B cell (primary cell): ENCODE data around the gene RNH1. TPM values are rescaled to one million over a fixed set of nuclear protein-coding genes. Genes with fewer than 3 reads are reported as not detected.
"Not testable (repeated sequence)": the region's sequence is repeated elsewhere in the genome, so short reads cannot be mapped to it uniquely, and the experiment has no call there.

Source experiments
- ATAC-seq: fragments of 200-7000 bp; cut with Tn5 transposase; one replicate; pipeline ENCODE4 v1.10.0; 2021; ENCODE audit warnings: low read depth, mild to moderate bottlenecking, moderate number of reproducible peaks, moderate library complexity
- CTCF ChIA-PET: fragments of 350-600 bp; sonication (Branson Sonifier 250); formaldehyde crosslinking; loops from one replicate; lab custom pipeline; 2021; ENCODE audit warnings: antibody characterized with exemption, inconsistent platforms; lab: Charles Lee
- POLR2A ChIA-PET: fragments of 350-600 bp; sonication (Branson Sonifier 250); formaldehyde crosslinking; loops from one replicate; lab custom pipeline; 2021; ENCODE audit warnings: antibody characterized with exemption; lab: Charles Lee
- DNase-seq: peaks from one replicate; pipeline ENCODE4 v3.0.0; 2013
- H2AFZ ChIP-seq: 2 replicates; pipeline ENCODE4 v1.6.1; 2012; ENCODE audit warnings: mild to moderate bottlenecking, low read depth, low read length; ENCODE audit not compliant: insufficient read depth, poor library complexity, severe bottlenecking
- H3K27ac ChIP-seq, 2 donors: 1 replicate in 1 of 2; 2 replicates in 1 of 2; pipeline ENCODE4 v1.5.1; 2012 to 2013; ENCODE audit warnings: low read length in 2 of 2, mild to moderate bottlenecking in 2 of 2, moderate library complexity in 1 of 2
- H3K27me3 ChIP-seq, 4 experiments: fragments of 200-600 bp in 1 of 4; sonication (generic) in 1 of 4; replicated peaks in 1 of 4; 1 replicate in 2 of 4; 2 replicates in 2 of 4; pipeline versions ENCODE4 v1.6.1 to v1.7.0; 2013 to 2016; ENCODE audit warnings: low read length in 3 of 4, mild to moderate bottlenecking in 2 of 4, mixed read lengths in 1 of 4, moderate library complexity in 1 of 4; ENCODE audit not compliant: insufficient read depth in 4 of 4, control insufficient read depth in 3 of 4; ENCODE audit errors: control extremely low read depth in 1 of 4
- H3K36me3 ChIP-seq, 2 experiments: replicated peaks in 1 of 2; 1 replicate in 1 of 2; 2 replicates in 1 of 2; pipeline versions ENCODE4 v1.6.1 to v1.7.1; 2013; ENCODE audit warnings: low read length in 1 of 2; ENCODE audit not compliant: insufficient read depth in 2 of 2, control insufficient read depth in 1 of 2; ENCODE audit errors: control extremely low read depth in 1 of 2, extremely low read depth in 1 of 2
- H3K4me1 ChIP-seq, 2 donors: fragments of 200-600 bp in 1 of 2; sonication (generic) in 1 of 2; 1 replicate in 1 of 2; 2 replicates in 1 of 2; pipeline versions ENCODE4 v1.5.1 to v1.6.1; 2013 to 2017; ENCODE audit warnings: low read length in 2 of 2; ENCODE audit not compliant: control insufficient read depth in 2 of 2, insufficient read depth in 2 of 2
- H3K4me2 ChIP-seq: replicated peaks from 2 replicates; pipeline ENCODE3; 2012; ENCODE audit warnings: mild to moderate bottlenecking, low read depth, low read length; ENCODE audit not compliant: poor library complexity, severe bottlenecking
- H3K4me3 ChIP-seq, 5 experiments: fragments of 200-600 bp in 1 of 5; sonication (generic) in 1 of 5; 1 replicate in 3 of 5; 2 replicates in 2 of 5; pipeline versions ENCODE4 v1.5.1 to v1.7.0; 2011 to 2016; ENCODE audit warnings: low read length in 4 of 5, mild to moderate bottlenecking in 4 of 5, low read depth in 2 of 5, control low read depth in 1 of 5, moderate library complexity in 1 of 5; ENCODE audit not compliant: insufficient read depth in 1 of 5; ENCODE audit errors: control extremely low read depth in 1 of 5, extremely low read depth in 1 of 5
- H3K79me2 ChIP-seq: fragments of 200-600 bp; sonication (generic); one replicate; pipeline ENCODE4 v1.6.0; 2016; ENCODE audit warnings: low read length; ENCODE audit not compliant: control insufficient read depth, insufficient read depth
- H3K9ac ChIP-seq: fragments of 200-600 bp; sonication (generic); 2 replicates; pipeline ENCODE4 v1.6.1; 2017; ENCODE audit warnings: mild to moderate bottlenecking, low read length, moderate library complexity
- H3K9me3 ChIP-seq, 3 donors: one replicate each; pipeline versions ENCODE4 v1.6.1 to v1.7.1; 2013; ENCODE audit warnings: low read length in 2 of 3; ENCODE audit not compliant: control insufficient read depth in 2 of 3, insufficient read depth in 1 of 3; ENCODE audit errors: control extremely low read depth in 1 of 3
- H4K20me1 ChIP-seq: 2 replicates; pipeline ENCODE4 v1.6.0; 2012; ENCODE audit warnings: mild to moderate bottlenecking, low read length; ENCODE audit not compliant: insufficient read depth, control insufficient read depth, poor library complexity, severe bottlenecking
- H3K27ac Mint-ChIP-seq: one replicate; pipeline ENCODE4 v1.8.0; 2021; ENCODE audit warnings: mixed read lengths
- H3K27me3 Mint-ChIP-seq: one replicate; pipeline ENCODE4 v1.8.0; 2021; ENCODE audit warnings: mixed read lengths
- H3K4me1 Mint-ChIP-seq: one replicate; pipeline ENCODE4 v1.8.0; 2021; ENCODE audit warnings: mixed read lengths
- H3K4me3 Mint-ChIP-seq: one replicate; pipeline ENCODE4 v1.8.0; 2021; ENCODE audit warnings: mixed read lengths
- H3K9me3 Mint-ChIP-seq: one replicate; pipeline ENCODE4 v1.8.0; 2022; ENCODE audit warnings: mixed read lengths; ENCODE audit not compliant: insufficient read depth
- EZH2 ChIP-seq: IDR thresholded peaks from 2 replicates; pipeline ENCODE4 v1.6.1; 2012; ENCODE audit warnings: borderline replicate concordance, low read depth, mild to moderate bottlenecking, moderate library complexity, low read length; ENCODE audit not compliant: insufficient read depth, poor library complexity, severe bottlenecking
- WGBS: methylation state at CpG from one replicate; pipeline ENCODE4 v1.1.5; 2013; ENCODE audit warnings: missing lambda C conversion rate; ENCODE audit not compliant: insufficient coverage; 5-methylcytosine and 5-hydroxymethylcytosine counted together
- intact Hi-C: fragments of 100-400 bp; cut with micrococcal nuclease; formaldehyde crosslinking; loops from one replicate; pipeline ENCODE4 v1.10.0; 2022
- polyA plus RNA-seq: library from polyadenylated mRNA; depleted of rRNA; stranded (reverse); fragments of >200 nt; gene quantifications from 2 replicates; pipeline ENCODE4 v1.2.3, GENCODE V29; 2012
- total RNA-seq, 2 donors: library from RNA; stranded (reverse); fragments of 120-200 nt in 1 of 2; gene quantifications; 1 replicate in 1 of 2; 2 replicates in 1 of 2; pipeline versions ENCODE4 v1.2.3 to v1.2.4, GENCODE V29; 2013 to 2022
- TF ChIP-seq, protein P1 (sequence below): fragments of 200-600 bp; IDR thresholded peaks from one replicate; pipeline ENCODE4 v1.8.0; 2022; ENCODE audit warnings: antibody characterized with exemption, mild to moderate bottlenecking

The RNH1 gene
- total and polyA plus RNA-seq, 2 donors (not counting 1 experiment from before 2014, with no cell fraction given), result 81.0 to 159 TPM

DNA sequence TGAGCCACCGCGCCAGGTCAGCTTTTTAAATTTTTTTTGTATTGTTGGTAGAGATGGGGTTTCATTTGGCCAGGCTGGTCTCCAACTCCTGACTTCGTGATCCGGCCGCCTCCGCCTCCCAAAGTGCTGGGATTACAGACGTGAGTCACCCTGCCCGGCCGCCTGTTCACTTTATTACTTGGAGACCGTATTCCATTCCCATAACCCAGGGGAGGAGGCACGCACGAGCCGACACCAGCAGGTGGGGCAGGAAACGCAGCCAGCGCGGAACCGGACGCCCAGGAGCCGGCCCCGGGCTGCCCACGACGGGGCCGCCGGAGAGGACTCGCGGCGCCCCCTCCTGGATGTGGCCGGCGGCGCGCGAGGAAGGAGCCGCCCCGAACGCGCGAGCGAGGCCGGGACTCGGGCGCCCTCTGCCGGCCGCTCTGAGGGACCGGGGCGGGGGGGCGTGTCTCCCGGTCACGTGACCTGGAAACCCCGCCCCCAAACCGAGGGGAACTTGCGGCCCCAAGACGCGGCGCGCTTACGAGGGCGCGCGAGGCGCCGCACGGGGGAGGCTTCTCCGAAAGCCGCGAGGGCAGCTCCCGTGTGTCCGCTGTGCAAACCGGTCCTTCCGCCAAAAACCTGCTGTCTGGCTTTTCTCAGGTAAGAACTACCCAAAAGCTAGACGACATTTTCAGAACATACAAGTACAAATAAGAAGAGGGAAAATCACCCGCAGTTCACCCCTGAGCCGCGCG is 11.6 kb upstream of the RNH1 start:
- POLR2A ChIA-PET, result interaction anchor here (0.7 to 1.8 kb wide), 4 partner anchors 9 to 180 kb away, joined by 3 to 6 read pairs (median 6); partner anchors contain the start of genes HRAS and IRF7
- DNase-seq (peak; percentile 96), ATAC-seq (peak; percentile 97)
- intact Hi-C loops, result loop anchor here (1.0 kb wide), 2 partner anchors 11 to 19 kb away; partner anchors contain the start of genes LRRC56 and RNH1
- 12% methylated on average over 69 of the region's 74 CpGs for WGBS
- Histone ChIP-seq H3K4me3 (peak overlapping the region in 4 of 5 experiments; percentile 21 to 44 (median 40)), H3K36me3 (peaks cover 0 to 2% of the 10 kb centered on the region in 2 experiments), H3K4me2 (peak overlapping the region; percentile 83), H3K27ac (peak overlapping the region in 1 of 2 donors; percentile 36), H3K27me3 (no peaks in the 10 kb centered on the region), H4K20me1 (no peaks in the 10 kb centered on the region), H3K9me3 (peaks cover 0 to 22% (median 0%) of the 10 kb centered on the region in 3 donors), H2AFZ (peak overlapping the region; percentile 63), H3K9ac (peak overlapping the region; percentile 41), H3K79me2 (no peaks in the 10 kb centered on the region), H3K4me1 (peaks cover 3 to 4% of the 10 kb centered on the region in 2 donors)
- no peak for TF ChIP-seq EZH2
- TF ChIP-seq, protein P1, sequence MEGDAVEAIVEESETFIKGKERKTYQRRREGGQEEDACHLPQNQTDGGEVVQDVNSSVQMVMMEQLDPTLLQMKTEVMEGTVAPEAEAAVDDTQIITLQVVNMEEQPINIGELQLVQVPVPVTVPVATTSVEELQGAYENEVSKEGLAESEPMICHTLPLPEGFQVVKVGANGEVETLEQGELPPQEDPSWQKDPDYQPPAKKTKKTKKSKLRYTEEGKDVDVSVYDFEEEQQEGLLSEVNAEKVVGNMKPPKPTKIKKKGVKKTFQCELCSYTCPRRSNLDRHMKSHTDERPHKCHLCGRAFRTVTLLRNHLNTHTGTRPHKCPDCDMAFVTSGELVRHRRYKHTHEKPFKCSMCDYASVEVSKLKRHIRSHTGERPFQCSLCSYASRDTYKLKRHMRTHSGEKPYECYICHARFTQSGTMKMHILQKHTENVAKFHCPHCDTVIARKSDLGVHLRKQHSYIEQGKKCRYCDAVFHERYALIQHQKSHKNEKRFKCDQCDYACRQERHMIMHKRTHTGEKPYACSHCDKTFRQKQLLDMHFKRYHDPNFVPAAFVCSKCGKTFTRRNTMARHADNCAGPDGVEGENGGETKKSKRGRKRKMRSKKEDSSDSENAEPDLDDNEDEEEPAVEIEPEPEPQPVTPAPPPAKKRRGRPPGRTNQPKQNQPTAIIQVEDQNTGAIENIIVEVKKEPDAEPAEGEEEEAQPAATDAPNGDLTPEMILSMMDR, result peak; percentile 100
- Mint-ChIP-seq H3K27me3 (no peaks in the 10 kb centered on the region), H3K4me3 (peak overlapping the region; percentile 86), H3K27ac (peak overlapping the region; percentile 83), H3K9me3 (peaks cover 3% of the 10 kb centered on the region), H3K4me1 (peaks cover 9% of the 10 kb centered on the region)
- CTCF ChIA-PET, result interaction anchor here (0.7 to 1.9 kb wide), 10 partner anchors 9 to 312 kb away, joined by 3 to 10 read pairs (median 4); partner anchors contain the start of genes BET1L and RNH1

DNA sequence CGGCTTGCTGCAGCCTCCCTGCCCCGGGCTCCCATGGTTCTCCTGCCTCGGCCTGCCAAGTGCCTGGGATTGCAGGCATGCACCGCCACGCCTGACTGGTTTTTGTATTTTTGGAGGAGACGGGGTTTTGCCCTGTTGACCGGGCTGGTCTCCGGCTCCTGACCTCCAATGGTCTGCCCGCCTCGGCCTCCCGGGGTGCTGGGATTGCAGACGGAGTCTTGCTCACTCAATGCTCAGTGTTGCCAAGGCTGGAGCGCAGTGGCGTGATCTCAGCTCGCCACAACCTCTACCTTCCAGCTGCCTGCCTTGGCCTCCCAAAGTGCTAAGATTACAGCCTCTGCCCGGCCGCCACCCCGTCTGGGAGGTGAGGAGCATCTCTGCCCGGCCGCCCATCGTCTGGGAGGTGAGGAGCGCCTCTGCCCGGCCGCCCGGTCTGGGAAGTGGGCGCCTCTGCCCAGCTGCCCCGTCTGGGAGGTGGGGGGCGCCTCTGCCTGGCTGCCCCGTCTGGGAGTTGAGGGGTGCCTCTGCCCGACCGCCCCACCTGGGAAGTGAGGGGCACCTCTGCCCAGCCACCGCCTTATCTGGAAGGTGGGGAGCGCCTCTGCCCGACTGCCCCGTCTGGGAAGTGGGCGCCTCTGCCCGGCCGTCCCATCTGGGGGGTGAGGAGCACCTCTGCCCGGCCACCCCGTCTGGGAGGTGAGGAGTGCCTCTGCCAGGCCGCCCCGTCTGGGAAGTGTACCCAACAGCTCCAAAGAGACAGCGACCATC is 10.1 kb upstream of the RNH1 start:
- H4K20me1 ChIP-seq, H3K4me1 Mint-ChIP-seq, DNase-seq, H3K9me3 Mint-ChIP-seq, H3K27me3 ChIP-seq, H3K27me3 Mint-ChIP-seq, H3K9ac ChIP-seq, H3K4me3 Mint-ChIP-seq, H3K79me2 ChIP-seq, intact Hi-C loops, H3K4me3 ChIP-seq, H3K27ac ChIP-seq, H3K27ac Mint-ChIP-seq, H3K4me1 ChIP-seq, H3K4me2 ChIP-seq, H3K36me3 ChIP-seq, H2AFZ ChIP-seq, ATAC-seq: not testable (repeated sequence)
- ChIA-PET CTCF (interaction anchor here (1.0 to 1.3 kb wide), 3 partner anchors 8 to 96 kb away, joined by 3 to 4 read pairs (median 3); no protein-coding TSS in a partner anchor), POLR2A (interaction anchor here (0.6 to 1.8 kb wide), 2 partner anchors 8 to 14 kb away, joined by 3 to 6 read pairs; no protein-coding TSS in a partner anchor)
- WGBS, result 93% methylated on average over 39 of the region's 43 CpGs
- peaks cover 0 to 22% (median 0%) of the 10 kb centered on the region in 3 donors for H3K9me3 ChIP-seq
